ENCODE results near the gene RASSF7. TPM values are rescaled to one million over a fixed set of nuclear protein-coding genes. Genes with fewer than 3 reads are reported as not detected.

The RASSF7 gene
- total RNA-seq, 4 donors from 2014 or later: 2.9 to 24.4 (median 13.7) TPM

- intact Hi-C loops (cut with DNase I): no loop called here
- Histone ChIP-seq H3K36me3 (peaks cover 58 to 94% (median 88%) of the 10 kb centered on the region in 4 donors), H3K27ac (replicated peaks in 1 of 4) (no peak overlapping the region), H3K4me1 (no peaks in the 10 kb centered on the region), H3K4me3 (no peak overlapping the region), H3K27me3 (no peaks in the 10 kb centered on the region), H3K9me3 (no peaks in the 10 kb centered on the region)
- DNase-seq (ENCODE audit: extremely low spot score): no peak
- WGBS: 94% methylated on average over 26 of the region's 26 CpGs
- no peak for TF ChIP-seq POLR2A (IDR thresholded peaks at IDR 0.05; ENCODE audit: low read depth)
- no peak for TF ChIP-seq EP300 (IDR thresholded peaks at IDR 0.05)
- TF ChIP-seq POLR2AphosphoS5 (IDR thresholded peaks at IDR 0.05): no peak
- no peak for TF ChIP-seq CTCF (IDR thresholded peaks at IDR 0.05)
These were observed 29.0 kb downstream of the RASSF7 start for GRCh38 chr11:589798-590197.

GRCh38 chr11:590997-591396 is 30.2 kb downstream of the RASSF7 start:
- intact Hi-C loops (cut with DNase I): no loop called here
- 86% methylated on average over 11 of the region's 11 CpGs for WGBS
- H3K36me3 ChIP-seq: peaks cover 69 to 100% (median 98%) of the 10 kb centered on the region in 4 donors

GRCh38 chr11:592501-592900 is 31.7 kb downstream of the RASSF7 start:
- no peak overlapping the region for H3K4me3 ChIP-seq
- TF ChIP-seq POLR2AphosphoS5 (IDR thresholded peaks at IDR 0.05): no peak
- no peak for TF ChIP-seq POLR2A (IDR thresholded peaks at IDR 0.05; ENCODE audit: low read depth)
- no peak for TF ChIP-seq EP300 (IDR thresholded peaks at IDR 0.05)
- no peak for TF ChIP-seq CTCF (IDR thresholded peaks at IDR 0.05)
- H3K27ac ChIP-seq (replicated peaks in 1 of 4): no peak overlapping the region
- DNase-seq (ENCODE audit: extremely low spot score): no peak
- H3K36me3 ChIP-seq: peaks cover 74 to 100% (median 99%) of the 10 kb centered on the region in 4 donors
- WGBS: 94% methylated on average over 22 of the region's 22 CpGs
- no peaks in the 10 kb centered on the region for H3K4me1 ChIP-seq
- no peaks in the 10 kb centered on the region for H3K27me3 ChIP-seq
- intact Hi-C loops (cut with DNase I): no loop called here
- H3K9me3 ChIP-seq: no peaks in the 10 kb centered on the region

More at GRCh38 chr11:590997-591396, 30.2 kb downstream of the RASSF7 start:
- no peaks in the 10 kb centered on the region for H3K4me1 ChIP-seq
- H3K4me3 ChIP-seq: no peak overlapping the region
- TF ChIP-seq EP300 (IDR thresholded peaks at IDR 0.05): no peak
- no peak for TF ChIP-seq POLR2AphosphoS5 (IDR thresholded peaks at IDR 0.05)
- no peak for TF ChIP-seq CTCF (IDR thresholded peaks at IDR 0.05)
- TF ChIP-seq POLR2A (IDR thresholded peaks at IDR 0.05; ENCODE audit: low read depth): no peak
- no peak for DNase-seq (ENCODE audit: extremely low spot score)
- H3K27ac ChIP-seq (replicated peaks in 1 of 4): no peak overlapping the region
- H3K27me3 ChIP-seq: no peaks in the 10 kb centered on the region
- no peaks in the 10 kb centered on the region for H3K9me3 ChIP-seq

GRCh38 chr11:592918-593317 is 32.1 kb downstream of the RASSF7 start:
- no peak for TF ChIP-seq POLR2A (IDR thresholded peaks at IDR 0.05; ENCODE audit: low read depth)
- no peak for TF ChIP-seq CTCF (IDR thresholded peaks at IDR 0.05)
- TF ChIP-seq EP300 (IDR thresholded peaks at IDR 0.05): no peak
- TF ChIP-seq POLR2AphosphoS5 (IDR thresholded peaks at IDR 0.05): no peak
- WGBS: 85% methylated on average over 10 of the region's 10 CpGs
- Histone ChIP-seq H3K36me3 (peaks cover 76 to 100% (median 99%) of the 10 kb centered on the region in 4 donors), H3K9me3 (no peaks in the 10 kb centered on the region), H3K27me3 (no peaks in the 10 kb centered on the region), H3K4me3 (no peak overlapping the region), H3K4me1 (no peaks in the 10 kb centered on the region), H3K27ac (replicated peaks in 1 of 4) (no peak overlapping the region)
- intact Hi-C loops (cut with DNase I): no loop called here
- no peak for DNase-seq (ENCODE audit: extremely low spot score)

GRCh38 chr11:593347-593746 is 32.6 kb downstream of the RASSF7 start:
- intact Hi-C loops (cut with DNase I): no loop called here
- Histone ChIP-seq H3K4me3 (no peak overlapping the region), H3K9me3 (no peaks in the 10 kb centered on the region), H3K27me3 (no peaks in the 10 kb centered on the region), H3K4me1 (no peaks in the 10 kb centered on the region), H3K27ac (replicated peaks in 1 of 4) (no peak overlapping the region), H3K36me3 (peaks cover 77 to 100% (median 99%) of the 10 kb centered on the region in 4 donors)
- 90% methylated on average over 21 of the region's 21 CpGs for WGBS
- DNase-seq (ENCODE audit: extremely low spot score): no peak
- TF ChIP-seq CTCF (IDR thresholded peaks at IDR 0.05) (no peak), POLR2A (IDR thresholded peaks at IDR 0.05; ENCODE audit: low read depth) (no peak), POLR2AphosphoS5 (IDR thresholded peaks at IDR 0.05) (no peak), EP300 (IDR thresholded peaks at IDR 0.05) (no peak)
